CD4-positive, alpha-beta T cell treated with Interferon gamma for 1 hour (primary cell): ENCODE measurements around the gene WFIKKN1.

Source experiments
- DNase-seq: peaks from one replicate; pipeline ENCODE4 v3.0.0-alpha.2; 2020

The WFIKKN1 gene

DNA sequence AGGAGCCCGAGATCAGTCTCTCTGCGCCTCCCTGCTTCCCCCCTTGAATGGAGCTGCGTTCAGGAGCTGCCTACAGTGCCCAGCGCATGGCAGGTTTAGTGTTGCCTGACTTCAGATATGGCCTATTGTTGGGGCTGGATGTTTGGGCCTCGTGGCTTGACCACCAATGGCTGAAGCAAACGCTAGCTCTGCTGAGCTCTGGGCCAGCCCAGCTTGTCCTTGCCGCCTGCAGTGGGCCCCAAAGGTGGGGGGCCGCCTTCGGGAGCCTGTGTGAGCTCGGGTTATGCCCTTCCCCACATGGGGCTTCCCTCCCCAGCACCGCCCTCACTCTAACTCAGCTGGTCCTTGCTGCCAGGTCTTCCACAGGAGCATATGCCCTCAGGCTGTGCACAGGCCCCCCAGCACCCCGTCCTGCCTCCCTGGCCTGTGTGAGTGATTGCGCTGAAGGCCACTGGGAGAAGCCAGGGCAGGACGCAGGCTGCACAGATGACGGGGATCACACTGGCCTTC is 7.3 kb downstream of the WFIKKN1 start:
- no peak for DNase-seq

DNA sequence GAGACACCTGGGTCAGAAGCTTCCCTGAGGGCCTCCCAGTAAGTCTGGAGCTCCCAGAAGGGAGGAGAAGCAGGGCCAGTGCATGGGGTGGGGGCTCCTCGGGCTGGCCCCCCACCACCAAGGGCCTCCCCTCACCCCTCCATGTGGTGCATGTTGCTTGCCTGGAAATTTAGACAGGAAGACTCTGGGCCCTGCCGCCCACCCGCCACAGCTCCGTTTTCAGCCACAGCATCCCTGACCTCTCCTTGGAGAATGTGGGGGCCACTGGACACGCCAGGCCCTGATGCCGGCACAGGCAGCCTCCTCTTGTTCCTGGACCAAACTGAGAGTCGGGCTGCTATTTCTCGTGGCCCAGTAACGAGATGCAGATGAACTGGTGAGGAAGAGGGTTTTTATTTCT is 8.1 kb downstream of the WFIKKN1 start:
- no peak for DNase-seq

DNA sequence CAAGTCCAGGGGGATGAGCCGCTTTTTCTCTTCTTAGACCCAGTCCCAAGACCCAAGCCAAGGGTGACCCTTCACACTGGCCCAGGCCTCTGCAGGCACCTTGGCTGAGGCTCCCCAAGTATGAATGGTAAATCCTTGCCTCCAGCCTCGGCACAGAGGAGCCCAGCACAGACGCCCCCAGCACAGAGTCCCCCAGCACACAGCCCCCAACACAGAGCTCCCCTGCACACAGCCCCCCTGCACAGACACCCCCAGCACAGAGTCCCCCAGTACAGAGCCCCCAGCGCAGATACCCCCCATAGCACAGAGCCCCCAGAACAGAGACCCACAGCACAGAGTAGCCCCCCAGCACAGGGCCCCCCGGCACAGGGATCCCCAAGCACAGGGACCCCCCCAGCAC is 9.8 kb downstream of the WFIKKN1 start:
- DNase-seq: no peak

DNA sequence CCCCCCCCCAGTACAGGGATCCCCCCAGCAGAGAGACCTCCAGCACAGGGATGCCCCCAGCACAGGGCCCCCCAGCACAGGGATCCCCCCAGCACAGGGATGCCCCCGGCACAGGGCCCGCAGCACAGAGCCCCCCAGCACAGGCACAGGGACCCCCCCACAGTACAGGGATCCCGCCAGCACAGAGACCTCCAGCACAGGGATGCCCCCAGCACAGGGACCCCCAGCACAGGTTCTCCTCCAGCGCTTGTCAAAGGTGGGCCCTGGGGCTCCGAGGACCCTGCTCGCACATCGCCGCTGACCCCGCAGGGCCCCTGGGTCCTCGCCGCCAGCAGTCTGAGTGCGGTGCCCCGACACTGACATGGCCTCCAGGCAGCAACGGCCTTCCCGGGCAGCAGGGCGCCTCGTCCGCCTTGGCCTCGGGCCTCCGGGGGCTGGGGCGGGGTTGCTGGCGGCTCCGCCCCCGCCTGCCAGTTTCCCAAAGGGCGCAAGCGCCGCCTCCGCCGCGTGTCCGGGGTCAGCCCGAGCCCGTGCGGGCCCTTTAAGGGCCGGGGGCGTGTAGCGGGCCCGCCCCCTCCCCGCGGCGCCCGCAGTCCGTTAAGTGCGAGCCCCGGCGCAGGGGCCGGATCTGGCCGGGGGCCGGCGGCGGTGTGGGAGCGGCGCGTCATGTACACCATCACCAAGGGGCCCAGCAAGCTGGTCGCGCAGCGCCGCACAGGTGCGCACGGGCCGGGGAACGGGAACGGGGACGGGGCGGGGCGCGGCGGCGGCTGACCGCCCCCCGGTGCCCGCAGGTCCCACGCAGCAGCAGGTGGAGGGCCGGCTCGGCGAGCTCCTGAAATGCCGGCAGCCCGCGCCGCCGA is 10.8 kb downstream of the WFIKKN1 start, which contains the start of gene MCRIP2:
Gene MCRIP2 (plus strand): TSS at position 503 of the 863 bp plus-strand sequence. CDS start 164 bp downstream, at position 667.
- DNase-seq: peak; percentile 59

DNA sequence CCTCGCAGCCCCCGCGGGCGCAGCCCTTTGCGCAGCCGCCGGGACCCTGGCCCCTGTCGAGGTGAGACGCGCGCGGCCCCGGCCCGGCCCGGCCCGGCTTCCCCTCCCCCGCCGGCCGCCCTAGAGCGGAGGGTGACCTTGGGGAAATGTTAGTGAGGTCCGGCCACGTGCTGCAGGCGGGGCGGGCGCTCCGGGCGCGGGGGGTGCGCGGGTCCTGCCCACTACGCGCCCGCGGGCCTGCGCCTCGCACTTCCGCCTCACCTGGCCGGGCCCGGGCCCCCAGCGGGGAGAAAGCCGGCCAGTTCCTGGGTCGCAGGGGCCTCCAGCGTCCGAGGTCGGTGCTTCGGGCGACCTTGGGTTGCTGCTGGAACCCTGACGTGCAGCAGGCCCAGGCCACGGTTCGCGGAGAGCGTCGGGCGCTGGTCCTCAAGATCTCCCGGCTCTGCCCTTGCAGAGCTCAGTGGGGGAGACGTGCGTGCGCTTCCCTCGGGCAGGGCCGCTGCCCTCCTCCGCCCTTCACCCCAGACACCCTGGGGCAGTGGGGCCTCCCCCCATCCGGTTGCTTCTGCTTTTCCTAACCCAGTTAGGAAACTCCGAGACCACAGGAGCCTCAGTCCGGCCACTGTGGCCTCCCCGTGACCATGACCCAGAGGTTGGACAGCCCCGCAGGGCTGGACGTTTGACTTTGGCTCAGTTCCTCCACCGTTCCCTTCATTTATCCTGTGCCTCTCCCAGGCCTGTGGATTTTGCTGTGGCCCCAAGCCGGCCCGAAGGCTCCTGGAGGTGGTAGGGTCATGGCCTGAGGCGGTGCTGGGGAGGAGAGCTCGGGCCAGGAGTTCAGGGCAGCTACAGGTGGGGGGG is 11.6 kb downstream of the WFIKKN1 start:
- DNase-seq: peak; percentile 54

DNA sequence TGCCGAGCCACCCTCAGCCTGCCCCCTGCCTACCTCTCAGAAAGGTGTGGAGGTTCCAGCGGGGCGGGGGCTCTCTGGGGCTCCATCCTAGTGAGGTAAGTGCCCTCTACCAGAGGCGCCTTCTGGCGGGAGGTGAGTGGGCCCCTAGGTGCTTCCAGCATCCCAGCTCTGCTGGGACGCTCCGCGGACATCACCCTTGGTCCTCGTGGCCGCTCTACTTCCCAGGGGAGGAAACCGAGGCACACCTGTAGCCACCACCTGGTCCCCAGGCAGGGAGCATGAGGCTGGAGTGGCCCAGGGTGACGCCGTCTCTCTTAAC is 12.2 kb downstream of the WFIKKN1 start:
- no peak for DNase-seq

DNA sequence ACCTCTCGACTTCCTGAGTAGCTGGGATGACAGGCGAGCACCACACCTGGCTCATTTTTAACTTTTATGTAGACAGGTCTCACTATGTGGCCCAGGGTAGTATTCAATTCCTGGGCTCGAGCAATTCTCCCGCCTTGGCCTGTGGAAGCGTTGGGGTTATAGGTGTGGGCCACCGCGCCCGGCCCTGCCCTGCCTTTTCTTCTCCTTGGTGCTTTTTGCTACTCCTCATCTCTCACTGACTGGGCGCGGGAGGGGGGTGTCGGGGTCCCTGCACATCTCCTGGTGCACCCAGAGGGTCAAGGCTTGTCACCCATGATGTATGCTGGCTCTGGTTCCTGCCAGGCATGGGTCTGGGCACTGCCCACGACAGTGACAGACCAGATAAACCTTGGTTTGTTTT is 13.8 kb downstream of the WFIKKN1 start:
- DNase-seq: no peak

DNA sequence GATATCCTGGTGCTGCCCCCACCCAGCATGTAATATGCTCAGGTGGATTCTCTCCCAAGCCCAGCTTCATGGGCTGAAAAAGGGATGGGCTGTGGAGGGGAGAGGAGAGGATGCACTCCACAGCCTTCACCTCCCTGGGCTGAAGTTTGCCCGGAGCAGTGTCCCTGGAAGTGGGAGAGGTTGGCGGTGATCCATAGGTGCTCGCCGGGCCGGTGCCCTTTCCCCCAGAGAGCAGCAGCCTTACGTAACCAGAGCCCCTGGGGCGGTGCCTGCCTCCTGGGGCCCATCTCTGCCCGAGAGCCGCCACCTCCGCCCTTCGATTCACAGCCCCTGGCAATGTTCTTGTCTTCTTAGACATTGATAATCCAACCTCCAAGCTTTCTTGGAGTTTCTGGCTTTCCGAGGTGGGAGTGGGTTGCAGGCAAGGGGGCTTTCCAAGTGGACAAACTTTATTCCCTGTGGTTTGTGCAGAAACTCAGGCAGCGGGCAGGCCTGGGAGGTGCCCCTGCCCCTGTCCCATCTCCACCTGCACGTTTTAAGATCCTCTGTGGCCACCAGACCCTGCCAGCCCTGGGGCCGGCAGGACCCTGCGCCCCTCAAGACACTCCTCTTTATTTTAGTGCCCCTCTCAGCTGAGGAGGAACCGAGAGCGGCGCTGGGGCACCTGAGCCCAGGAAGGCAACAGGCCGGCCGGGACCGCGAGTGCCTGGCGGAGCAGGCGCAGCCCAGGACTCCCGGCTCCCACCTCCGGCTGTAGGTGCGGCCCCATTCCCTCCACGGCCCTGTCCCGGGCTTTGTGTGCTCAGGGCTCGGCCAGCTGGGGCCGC is 15.3 kb downstream of the WFIKKN1 start:
- DNase-seq: no peak

DNA sequence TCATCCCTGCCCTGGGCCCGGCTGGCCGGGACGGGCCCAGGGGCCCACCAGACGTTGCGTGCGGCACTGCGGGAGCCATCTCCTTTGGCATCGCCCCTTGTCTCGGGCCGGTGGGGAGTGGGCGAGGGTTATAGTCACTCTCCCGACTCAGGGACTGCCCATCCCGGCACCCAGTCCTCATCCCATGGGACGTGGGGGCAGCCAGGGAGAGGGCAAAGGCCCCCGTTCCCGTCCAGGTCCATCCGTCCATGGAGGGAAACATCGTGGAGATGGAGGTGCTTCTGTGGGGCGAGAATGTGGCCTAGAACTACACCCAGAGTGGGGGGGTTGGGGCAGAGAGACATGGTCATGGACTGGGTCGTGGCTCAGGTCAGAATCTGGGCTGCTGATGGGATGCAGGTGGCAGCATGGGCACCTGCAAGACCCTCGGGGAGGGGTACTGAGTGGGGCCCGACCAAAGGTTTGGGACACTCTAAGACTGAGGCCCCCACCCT is 15.9 kb downstream of the WFIKKN1 start:
- DNase-seq: no peak

DNA sequence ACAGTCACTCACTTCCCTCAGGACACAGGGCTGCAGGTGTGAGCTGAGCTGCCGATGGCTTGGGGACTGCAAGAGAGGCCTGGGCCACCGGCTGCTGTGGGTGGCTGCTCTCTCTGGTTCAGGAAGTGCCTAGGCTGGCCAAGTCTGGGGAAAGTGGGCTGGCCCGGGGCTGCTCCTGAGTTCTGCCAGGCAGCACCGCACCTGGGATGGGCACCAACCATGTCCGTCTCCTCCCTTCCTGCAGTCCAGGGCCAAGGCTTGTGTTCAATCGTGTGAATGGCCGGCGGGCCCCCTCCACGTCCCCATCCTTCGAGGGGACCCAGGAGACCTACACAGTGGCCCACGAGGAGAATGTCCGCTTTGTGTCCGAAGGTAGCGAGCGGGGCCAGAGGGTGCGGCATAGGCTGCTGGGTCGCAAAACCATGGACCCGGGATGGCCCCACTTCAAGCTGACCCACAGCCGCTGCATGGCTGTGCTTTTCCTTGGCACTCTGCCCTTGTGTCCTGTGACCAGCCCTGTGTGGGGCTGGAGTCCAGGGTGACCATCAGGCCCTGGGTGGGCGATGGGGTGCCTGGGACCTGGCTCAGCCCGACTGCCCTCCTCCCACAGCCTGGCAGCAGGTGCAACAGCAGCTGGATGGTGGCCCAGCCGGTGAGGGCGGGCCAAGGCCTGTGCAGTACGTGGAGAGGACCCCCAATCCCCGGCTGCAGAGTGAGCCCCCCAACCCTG is 16.6 kb downstream of the WFIKKN1 start:
- DNase-seq: no peak

DNA sequence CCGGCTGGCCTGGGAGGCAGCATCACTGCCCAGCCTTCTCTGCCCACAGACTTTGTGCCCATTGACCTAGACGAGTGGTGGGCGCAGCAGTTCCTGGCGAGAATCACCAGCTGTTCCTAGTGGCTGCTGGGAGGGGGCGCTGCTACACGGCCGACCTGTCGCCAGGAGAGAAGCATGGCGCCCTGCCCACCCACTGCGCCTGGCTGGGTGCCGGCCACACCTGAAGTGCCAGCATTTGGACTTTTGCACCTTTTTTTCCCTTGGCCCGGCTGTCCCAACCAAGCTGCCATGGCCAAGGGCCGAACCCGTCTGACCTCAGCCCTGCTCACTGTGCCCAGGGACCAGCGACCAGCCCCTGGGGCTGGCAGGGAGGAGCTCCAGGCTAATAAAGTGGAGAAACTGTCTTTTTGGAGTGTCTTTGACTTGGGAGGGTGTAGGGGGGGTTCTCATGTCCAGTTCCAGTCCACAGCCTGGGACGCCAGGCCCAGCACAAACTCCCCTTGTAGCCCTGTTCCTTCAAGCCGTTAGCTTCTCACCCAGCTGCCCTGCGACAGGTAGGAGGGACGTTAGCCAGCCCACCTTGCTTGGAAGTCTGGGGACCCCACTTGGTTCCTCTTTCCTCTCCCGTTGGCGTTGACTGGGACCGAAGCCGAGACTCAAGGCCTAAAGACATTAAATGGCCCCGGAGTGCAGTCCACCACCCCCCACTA is 17.4 kb downstream of the WFIKKN1 start:
- DNase-seq: no peak

DNA sequence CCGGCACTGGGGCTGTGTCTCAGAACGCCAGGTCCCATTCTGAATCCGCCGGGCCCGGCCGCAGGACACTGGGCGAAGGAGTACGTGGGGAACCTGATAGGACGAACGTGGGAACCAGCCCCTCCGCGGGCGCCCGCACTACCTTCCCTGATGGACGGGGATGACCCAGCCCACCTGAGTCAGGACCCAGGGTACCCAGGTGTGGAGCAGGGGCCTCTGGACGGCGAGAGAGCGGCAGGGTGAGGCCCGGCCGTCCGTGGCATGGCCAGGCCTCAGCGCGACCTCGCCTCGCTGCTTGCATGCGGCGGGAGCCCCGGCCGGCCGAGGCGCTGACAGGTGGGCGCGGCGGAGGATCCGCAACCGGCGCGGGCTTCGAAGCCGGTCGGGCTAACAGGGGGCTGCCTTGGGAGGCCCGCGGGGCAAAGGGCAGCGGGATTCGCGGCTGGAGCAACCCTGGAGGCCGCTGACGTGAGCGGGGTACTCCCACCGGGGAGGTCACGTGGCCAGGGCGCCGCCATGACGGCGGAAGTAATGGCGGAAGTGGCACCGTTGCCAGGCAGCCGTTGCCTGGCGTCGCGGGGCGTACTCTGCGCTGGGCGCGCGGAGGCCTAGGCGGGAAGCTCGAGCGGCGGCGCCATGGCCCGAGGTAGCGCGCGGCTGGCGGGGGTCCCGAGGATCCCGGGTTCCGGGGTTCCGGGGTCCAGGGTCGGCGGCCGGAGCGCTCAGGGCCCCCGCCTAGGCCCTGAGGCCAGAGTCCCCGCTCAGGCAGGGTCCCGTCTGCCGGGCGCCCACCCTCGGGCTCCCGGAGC is 18.2 kb downstream of the WFIKKN1 start, which contains the start of gene WDR90:
Gene WDR90 (plus strand): TSS at position 585 of the 809 bp plus-strand sequence. CDS start 52 bp downstream, at position 637.
- DNase-seq: peak; percentile 87

DNA sequence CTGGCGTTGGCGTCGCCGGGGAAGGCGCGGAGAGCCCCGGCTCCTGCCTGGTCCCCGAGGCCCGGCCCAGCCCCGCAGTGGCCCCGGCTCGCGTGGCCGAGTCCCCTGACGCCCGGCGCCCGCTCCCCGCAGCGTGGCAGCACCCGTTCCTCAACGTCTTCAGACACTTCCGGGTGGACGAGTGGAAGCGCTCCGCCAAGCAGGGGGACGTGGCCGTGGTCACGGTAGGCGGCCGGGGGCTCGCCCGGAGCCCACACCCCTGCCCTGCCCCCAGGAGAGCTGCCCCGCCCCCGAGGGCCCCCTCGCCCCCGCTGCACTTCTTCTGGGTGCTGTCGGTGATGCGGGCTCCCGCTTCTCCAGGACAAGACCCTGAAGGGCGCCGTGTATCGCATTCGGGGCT is 18.8 kb downstream of the WFIKKN1 start:
- no peak for DNase-seq

DNA sequence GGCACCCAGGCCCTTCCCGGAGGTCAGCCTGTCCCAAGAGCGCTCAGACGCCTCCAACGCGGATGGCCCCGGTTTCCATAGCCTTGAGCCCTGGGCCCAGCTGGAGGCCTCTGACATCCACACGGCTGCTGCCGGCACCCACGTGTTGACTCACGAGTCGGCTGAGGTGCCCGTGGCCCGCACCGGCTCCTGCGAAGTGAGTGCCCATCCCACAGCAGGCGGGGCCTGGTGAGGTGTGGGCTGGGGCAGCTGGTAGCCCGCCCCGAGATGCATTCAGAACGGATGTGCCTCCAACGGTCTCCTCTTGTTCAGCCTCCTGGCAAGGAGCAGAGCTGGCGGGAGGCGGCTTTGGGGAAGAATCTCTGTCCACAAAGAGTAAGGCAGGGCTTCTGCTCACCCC is 21.1 kb downstream of the WFIKKN1 start:
- no peak for DNase-seq

DNA sequence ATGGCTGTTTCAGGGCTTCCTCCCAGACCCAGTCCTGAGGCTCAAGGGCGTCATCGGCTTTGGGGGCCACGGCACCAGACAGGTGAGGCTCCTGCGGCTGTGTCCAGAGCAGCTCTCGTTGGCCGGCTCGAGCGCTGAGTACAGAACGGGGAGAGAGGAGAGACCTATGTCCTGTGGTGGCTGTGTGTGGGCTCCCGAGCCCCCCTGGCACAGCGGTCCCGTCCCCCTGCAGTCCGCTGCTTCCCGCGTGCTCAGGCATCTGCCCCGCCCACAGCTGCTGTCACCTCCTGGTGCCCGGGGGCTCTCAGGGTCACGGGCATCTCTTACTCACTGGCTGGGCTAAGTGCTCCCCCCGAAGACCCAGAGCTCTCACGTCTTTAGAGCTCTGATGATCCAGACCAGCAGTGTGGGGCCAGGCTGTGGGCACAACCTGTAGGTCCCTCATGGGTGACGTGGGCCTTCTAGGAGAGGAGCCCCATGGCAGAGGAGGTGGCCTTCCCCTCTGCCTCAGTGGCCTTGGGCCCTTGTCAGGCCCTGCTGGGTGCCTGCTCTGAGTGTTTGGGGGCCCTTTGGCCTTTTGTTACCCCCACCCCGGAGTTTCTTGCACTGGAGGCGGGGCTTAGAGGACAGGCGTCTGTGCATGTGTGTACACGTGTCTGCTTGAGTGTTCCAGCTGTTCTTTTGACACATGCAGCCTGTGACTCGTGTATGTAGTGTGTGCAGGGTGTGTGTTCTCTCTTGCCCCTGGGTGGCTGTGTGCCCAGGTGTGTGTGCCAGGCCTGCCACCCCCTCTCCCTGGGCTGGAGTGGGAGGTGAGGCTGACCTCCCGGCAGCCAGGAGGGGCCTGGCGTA is 21.9 kb downstream of the WFIKKN1 start:
- no peak for DNase-seq

DNA sequence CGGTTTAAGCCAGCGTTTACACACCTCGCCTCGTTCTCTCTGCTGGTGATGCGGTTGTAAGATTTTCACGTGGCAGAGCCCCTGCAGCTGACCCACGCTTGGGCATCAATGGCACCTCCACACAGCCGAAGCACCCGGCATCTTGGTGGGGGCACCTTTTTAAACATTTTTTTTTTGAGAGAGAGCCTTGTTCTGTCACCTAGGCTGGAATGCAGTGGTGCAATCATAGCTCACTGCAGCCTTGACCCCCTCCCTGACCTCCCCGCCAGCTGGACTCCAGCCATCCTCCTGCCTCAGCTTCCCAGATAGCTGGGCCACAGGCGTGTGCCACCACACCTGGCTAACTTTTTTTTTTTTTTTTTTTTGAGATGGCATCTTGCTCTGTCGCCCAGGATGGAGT is 23.2 kb downstream of the WFIKKN1 start:
- DNase-seq: no peak

DNA sequence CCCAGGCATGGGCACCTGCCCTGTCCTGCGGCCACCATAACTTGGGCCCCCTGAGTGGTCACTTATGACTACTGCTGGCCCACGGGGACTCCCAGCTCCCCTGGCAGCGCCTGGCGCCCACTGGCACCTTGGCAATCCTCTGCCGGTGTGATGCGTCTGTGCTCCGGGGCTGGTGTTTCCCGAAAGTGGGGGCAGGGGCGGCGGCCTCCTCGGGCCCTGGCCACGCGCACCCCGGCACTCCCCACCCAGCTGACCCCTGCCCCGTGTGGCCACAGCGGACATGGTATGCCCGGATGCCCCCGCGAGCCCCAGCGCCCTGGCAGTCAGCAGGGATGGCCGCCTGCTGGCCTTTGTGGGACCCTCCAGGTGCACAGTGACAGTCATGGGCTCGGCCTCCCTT is 26.7 kb downstream of the WFIKKN1 start:
- no peak for DNase-seq

DNA sequence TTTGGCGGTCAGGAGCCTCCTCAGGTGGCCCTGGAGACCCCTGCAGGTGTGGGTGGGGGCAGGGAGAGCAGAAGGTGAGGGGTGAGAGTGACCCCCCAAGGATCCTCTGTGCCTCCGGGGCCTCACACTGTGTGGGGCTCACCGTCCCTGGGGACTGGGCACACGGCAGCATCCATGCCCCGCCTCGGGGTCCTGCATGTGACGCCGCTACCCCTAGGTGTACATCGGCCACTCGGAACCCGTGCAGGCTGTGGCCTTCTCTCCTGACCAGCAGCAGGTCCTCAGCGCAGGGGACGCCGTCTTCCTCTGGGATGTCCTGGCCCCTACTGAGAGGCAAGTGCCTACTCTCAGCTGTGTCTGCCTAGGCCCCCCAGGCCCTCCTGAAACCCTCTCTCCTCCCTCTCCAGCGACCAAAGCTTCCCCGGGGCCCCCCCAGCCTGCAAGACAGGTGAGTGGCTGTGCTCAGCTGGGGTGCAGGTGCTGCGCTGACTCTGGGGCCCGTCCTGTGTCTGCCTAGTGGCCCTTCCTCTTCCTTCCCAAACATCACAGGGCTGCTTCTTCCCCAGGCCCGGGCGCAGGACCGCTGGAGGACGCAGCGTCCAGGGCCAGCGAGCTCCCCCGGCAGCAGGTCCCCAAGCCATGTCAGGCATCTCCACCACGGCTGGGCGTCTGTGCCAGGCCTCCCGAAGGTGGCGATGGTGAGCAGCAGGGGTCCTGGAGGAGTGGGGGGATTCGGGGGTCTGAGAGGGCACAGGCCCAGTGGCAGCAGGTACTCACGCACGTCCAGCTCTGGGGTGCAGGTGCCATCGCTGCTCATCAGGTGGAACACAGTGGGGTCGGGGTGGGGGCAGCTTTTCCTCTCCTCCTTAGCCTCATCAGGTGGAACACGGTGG is 28.1 kb downstream of the WFIKKN1 start:
- DNase-seq: no peak
